Astrocyte of the hippocampus (primary cell): ENCODE measurements around the gene TP53TG3C.
"Not testable (repeated sequence)": the region's sequence is repeated elsewhere in the genome, so short reads cannot be mapped to it uniquely, and the experiment has no call there.

ENCODE experiments used
- DNase-seq: peaks from one replicate; pipeline ENCODE4 v3.0.0; 2011; ENCODE audit warnings: low read depth, low spot score

TP53TG3C gene, protein sequence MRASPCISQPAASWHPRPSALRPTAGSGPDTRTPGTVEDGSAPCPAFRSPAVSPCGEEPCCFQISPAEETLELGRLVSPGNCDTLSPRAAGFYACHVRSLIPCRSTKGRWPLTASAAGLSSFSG

DNA sequence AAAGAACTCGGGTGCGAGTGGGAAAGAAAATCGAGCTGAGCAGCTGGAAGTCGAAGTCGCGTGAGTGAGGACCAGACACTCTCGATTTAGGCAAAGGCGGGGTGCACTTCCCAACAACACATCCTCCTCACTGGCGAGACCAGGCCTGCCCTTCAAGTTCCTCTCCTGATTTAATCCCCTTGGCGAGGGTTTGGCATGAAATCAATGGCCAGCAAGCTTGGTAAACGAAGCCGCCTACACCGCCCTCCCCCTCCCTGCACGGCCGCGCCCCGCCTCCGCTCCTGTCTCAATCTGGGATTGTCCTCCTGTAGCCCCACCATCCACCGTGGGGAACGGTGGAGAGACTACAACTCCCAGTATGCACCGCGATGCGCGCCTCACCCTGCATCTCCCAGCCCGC, at the start of gene TP53TG3C:
Gene TP53TG3C (plus strand): TSS at position 301 of the 400 bp plus-strand sequence. CDS start 68 bp downstream, at position 369.
- DNase-seq, result not testable (repeated sequence)
